Effector memory CD4-positive, alpha-beta T cell (primary cell): ENCODE data around the gene TBX4.
A peak's percentile ranks its signal among the peaks of the same experiment; 100 is the strongest.

Experiments
- DNase-seq, 3 donors: peaks; one replicate each; pipeline ENCODE4 v3.0.0-alpha.2; 2020
- H3K27ac ChIP-seq: 2 replicates; pipeline ENCODE4 v1.7.0; 2013; ENCODE audit warnings: mild to moderate bottlenecking, low read length, moderate library complexity; ENCODE audit not compliant: insufficient read depth, poor library complexity, severe bottlenecking
- H3K27me3 ChIP-seq: replicated peaks from 2 replicates; pipeline ENCODE4 v1.7.0; 2013; ENCODE audit warnings: mild to moderate bottlenecking, low read length; ENCODE audit not compliant: insufficient read depth, control insufficient read depth, poor library complexity, severe bottlenecking
- H3K36me3 ChIP-seq: 2 replicates; pipeline ENCODE4 v1.7.0; 2013; ENCODE audit warnings: mild to moderate bottlenecking, low read length, moderate library complexity; ENCODE audit not compliant: control insufficient read depth, insufficient read depth
- H3K4me1 ChIP-seq: 2 replicates; pipeline ENCODE4 v1.7.0; 2013; ENCODE audit warnings: low read length, mild to moderate bottlenecking; ENCODE audit not compliant: control insufficient read depth, insufficient read depth, poor library complexity, severe bottlenecking
- H3K4me3 ChIP-seq: 2 replicates; pipeline ENCODE4 v1.7.0; 2013; ENCODE audit warnings: low read length, low read depth, mild to moderate bottlenecking; ENCODE audit not compliant: insufficient read depth, poor library complexity, severe bottlenecking
- H3K9me3 ChIP-seq: 2 replicates; pipeline ENCODE4 v1.7.0; 2013; ENCODE audit warnings: mild to moderate bottlenecking, low read length, moderate library complexity; ENCODE audit not compliant: control insufficient read depth

The TBX4 gene

DNA sequence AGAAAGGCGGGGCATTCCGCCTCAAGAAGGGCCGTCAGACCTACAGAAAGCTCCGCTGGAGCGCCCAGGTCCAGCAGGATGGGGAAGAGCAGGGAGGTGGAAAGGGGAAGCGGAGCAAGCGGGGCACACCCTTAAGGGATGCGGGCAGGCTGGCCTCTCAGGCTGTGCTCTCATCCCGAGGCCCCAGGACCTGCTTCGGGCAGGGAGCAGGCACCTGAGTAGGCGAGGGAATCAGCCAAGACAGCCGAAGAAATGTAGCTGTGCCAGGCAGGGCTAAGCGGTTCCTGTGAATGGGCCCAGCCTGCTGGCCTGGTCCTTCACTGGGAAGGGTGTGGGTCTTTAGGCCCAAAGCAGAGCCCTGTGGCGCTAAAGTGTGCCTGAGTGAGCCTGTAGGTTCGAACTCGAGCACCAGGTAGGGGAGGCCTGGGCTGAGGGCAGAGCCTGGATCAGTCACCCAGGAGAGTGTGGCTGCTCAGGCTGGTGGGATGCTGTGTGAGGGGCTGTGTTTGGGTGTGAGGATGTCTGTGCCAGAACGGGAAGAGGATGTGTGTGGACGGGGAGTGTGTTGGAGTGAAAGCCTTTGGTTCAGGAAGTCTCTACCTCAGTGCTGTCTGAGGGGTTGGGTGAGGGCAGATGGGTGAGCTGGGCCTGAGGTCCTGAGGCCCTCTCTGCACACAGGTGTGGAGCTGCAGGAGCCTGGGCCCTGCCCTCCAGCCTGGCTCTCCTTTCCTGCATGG, 3.3 kb downstream of the TBX4 start:
- no peak overlapping the region for H3K4me3 ChIP-seq
- no peaks in the 10 kb centered on the region for H3K36me3 ChIP-seq
- peaks cover 17% of the 10 kb centered on the region for H3K4me1 ChIP-seq
- peaks cover 49% of the 10 kb centered on the region for H3K27me3 ChIP-seq
- no peak for DNase-seq
- no peak overlapping the region for H3K27ac ChIP-seq
- no peaks in the 10 kb centered on the region for H3K9me3 ChIP-seq

- Histone ChIP-seq H3K4me1 (peaks cover 17% of the 10 kb centered on the region), H3K9me3 (no peaks in the 10 kb centered on the region), H3K27ac (no peak overlapping the region), H3K36me3 (no peaks in the 10 kb centered on the region), H3K4me3 (no peak overlapping the region), H3K27me3 (peaks cover 46% of the 10 kb centered on the region)
- no peak for DNase-seq
Observed at GRCh38 chr17:61456061-61456681, 3.9 kb downstream of the TBX4 start.

- H3K27me3 ChIP-seq = peaks cover 46% of the 10 kb centered on the region
- H3K36me3 ChIP-seq = no peaks in the 10 kb centered on the region
- no peaks in the 10 kb centered on the region for H3K9me3 ChIP-seq
- DNase-seq = no peak
- H3K4me3 ChIP-seq = peak overlapping the region; percentile 25
- peaks cover 11% of the 10 kb centered on the region for H3K4me1 ChIP-seq
- H3K27ac ChIP-seq = no peak overlapping the region
Observed at GRCh38 chr17:61456688-61457225, 4.5 kb downstream of the TBX4 start.

GRCh38 chr17:61457226-61457983, 5.2 kb downstream of the TBX4 start:
- H3K9me3 ChIP-seq = no peaks in the 10 kb centered on the region
- no peak for DNase-seq
- H3K27me3 ChIP-seq = peaks cover 45% of the 10 kb centered on the region
- peak overlapping the region; percentile 25 for H3K4me3 ChIP-seq
- peaks cover 11% of the 10 kb centered on the region for H3K4me1 ChIP-seq
- no peaks in the 10 kb centered on the region for H3K36me3 ChIP-seq
- no peak overlapping the region for H3K27ac ChIP-seq

DNA sequence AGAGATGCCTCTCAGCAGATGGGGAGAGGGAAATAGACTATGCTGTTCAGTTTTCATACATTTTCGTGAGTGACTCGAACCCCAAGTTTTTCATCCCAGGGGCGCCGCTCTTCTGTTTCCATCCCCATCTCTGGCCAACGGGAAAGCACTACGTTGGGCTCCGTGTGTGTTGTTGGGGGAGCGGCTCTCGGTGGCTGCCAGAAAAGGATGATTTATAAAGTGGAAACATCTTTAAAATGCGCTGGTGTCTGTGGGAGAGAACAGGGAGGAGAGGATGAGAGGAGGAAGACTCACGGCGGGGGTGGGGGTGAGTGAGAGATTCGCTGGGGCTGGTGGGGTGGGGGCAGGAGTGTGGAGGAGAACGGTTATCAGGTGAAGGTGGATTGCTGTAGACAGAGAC, 5.8 kb downstream of the TBX4 start:
- H3K27ac ChIP-seq = no peak overlapping the region
- peaks cover 11% of the 10 kb centered on the region for H3K4me1 ChIP-seq
- no peaks in the 10 kb centered on the region for H3K36me3 ChIP-seq
- H3K27me3 ChIP-seq = peaks cover 47% of the 10 kb centered on the region
- H3K9me3 ChIP-seq = no peaks in the 10 kb centered on the region
- no peak overlapping the region for H3K4me3 ChIP-seq
- no peak for DNase-seq

GRCh38 chr17:61458421-61459141, 6.4 kb downstream of the TBX4 start:
- Histone ChIP-seq H3K4me3 (no peak overlapping the region), H3K36me3 (no peaks in the 10 kb centered on the region), H3K4me1 (peaks cover 11% of the 10 kb centered on the region), H3K27me3 (peaks cover 52% of the 10 kb centered on the region), H3K9me3 (no peaks in the 10 kb centered on the region), H3K27ac (no peak overlapping the region)
- DNase-seq = no peak

DNA sequence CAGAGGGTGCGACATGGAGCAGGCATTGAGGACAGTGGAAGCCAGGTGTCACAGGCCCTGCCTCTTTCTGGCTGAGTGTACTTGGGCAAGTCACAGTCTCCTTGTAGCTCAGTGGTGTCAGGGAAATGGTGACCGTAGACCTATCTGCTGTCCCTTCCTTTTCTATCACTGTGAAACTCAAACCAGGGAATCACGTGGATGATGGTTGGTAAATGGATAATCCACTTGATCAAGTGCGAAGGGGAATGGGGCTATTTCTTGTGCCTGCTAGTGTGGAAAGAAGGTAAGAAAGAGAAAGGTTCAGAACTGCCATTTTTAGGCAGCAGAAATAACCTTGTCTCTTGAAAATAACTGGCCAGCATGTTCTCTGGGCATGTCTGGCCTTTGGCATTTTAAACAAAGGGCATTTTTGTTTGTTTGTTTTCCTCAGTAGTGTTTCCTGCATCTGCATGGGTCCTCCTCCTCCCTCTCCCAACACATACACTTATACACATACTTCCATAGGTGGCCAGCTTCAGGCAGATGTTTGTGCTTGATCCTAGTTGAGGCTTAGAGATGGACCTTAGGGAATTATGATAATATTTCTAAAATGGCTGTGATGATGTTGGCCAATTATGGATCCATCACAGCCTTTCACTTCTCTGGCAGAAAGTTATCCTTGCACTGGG, 7.1 kb downstream of the TBX4 start:
- no peaks in the 10 kb centered on the region for H3K36me3 ChIP-seq
- no peak for DNase-seq
- H3K27ac ChIP-seq = no peak overlapping the region
- peaks cover 52% of the 10 kb centered on the region for H3K27me3 ChIP-seq
- no peaks in the 10 kb centered on the region for H3K9me3 ChIP-seq
- no peak overlapping the region for H3K4me3 ChIP-seq
- peaks cover 11% of the 10 kb centered on the region for H3K4me1 ChIP-seq

DNA sequence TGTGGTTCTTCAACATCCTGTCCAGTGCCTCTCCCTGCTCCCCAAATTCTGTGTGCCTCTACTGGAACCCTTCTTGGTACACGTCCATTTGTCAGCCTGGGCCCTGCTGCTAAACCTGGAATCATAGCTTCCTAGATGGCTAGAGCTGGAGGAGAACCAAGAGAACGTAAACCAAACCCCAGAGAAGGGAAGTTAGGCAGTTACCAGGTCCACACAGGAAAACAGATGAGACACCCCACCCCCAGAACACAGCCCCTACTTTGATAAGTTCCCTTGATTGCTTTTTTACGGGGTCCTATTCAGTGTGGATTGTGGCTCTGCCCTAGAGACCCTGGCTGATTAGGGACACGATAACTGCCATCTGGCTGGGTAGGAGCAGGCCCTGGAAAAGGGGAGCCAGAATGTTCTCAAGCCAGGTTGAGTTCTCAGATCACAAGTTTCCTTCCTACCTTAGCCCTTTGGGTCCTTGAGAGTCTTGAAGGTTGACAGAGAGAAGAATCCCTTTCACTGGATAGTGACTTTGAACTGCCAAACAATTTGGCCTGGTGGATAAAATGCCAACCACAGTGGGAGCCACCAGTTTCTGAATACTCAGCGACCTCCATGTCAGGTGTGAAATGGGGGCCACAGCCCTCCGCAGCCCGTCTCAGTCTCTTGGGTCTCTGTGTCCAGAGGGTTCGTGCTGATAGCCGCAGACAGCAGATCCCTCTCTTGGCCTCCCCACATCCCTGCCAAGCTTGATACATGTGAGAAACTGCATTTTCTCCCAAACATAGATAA, 7.9 kb downstream of the TBX4 start:
- H3K27ac ChIP-seq = no peak overlapping the region
- H3K4me3 ChIP-seq = no peak overlapping the region
- DNase-seq = no peak
- H3K9me3 ChIP-seq = no peaks in the 10 kb centered on the region
- no peaks in the 10 kb centered on the region for H3K36me3 ChIP-seq
- H3K27me3 ChIP-seq = peaks cover 52% of the 10 kb centered on the region
- peaks cover 11% of the 10 kb centered on the region for H3K4me1 ChIP-seq
